Superior temporal gyrus (tissue), 1 donor: Measurements from ENCODE around the gene SPINK13.
"Not testable (repeated sequence)": the region's sequence is repeated elsewhere in the genome, so short reads cannot be mapped to it uniquely, and the experiment has no call there.

Source experiments
- DNase-seq: peaks from one replicate; pipeline ENCODE4 v3.0.0-alpha.2; 2016; ENCODE audit errors: extremely low spot score

The SPINK13 gene

DNA sequence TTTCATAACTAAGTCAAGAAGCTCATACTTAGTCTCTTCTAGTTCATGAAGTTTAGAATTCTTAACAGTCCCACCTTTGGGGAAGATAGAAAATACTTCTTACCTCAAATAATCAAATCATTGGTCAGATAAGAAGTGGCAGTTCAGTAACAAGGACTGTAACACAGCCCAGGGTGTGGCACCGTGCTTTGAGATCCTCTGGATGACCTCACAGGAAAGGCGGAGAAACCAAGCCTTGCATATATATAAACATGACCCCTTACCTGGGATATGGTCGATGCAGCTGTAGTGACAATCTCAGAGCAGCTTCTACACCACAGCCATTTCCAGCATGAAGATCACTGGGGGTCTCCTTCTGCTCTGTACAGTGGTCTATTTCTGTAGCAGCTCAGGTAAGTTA is 43.6 kb downstream of the SPINK13 start, which contains the start of gene SPINK7:
Gene SPINK7 (plus strand): TSS at position 271 of the 400 bp plus-strand sequence. CDS start 61 bp downstream, at position 332.
- DNase-seq: no peak

DNA sequence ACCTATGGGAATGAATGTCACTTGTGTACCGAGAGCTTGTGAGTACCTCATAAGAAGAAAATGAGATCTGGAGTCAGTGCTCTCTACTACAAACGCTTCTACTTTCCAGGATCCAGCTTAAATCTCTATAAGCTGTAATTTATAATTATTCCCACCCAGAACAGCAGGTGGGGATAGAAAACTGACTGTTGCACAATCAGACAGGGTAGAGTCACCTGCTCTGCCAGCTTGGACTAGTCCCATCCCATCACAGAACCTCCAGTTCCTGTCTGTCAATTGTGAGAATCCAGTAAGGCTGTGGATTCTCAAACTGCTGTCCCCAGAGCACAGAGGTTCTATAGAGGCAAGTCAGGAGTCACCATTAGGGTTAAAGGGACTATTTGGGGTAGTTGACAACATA is 45.6 kb downstream of the SPINK13 start:
- no peak for DNase-seq

DNA sequence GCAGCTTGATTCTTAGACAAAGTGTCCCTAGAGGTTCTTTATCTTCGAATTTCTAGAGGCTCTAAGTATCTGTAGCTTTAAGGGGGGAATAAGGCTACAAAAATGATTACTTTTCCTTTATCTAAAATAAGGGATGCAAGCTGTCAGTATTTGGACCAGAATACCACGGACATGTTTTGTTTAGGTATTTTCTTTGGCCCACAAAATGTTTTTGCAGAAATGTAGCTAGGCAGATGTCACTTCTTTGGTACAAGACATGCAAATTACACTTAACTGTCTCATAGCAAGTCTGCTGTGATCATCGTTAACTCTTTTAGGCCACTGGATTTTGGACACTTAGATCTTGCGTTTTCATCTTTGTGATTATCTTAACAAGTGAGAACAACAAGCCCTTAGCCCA is 46.1 kb downstream of the SPINK13 start:
- no peak for DNase-seq

DNA sequence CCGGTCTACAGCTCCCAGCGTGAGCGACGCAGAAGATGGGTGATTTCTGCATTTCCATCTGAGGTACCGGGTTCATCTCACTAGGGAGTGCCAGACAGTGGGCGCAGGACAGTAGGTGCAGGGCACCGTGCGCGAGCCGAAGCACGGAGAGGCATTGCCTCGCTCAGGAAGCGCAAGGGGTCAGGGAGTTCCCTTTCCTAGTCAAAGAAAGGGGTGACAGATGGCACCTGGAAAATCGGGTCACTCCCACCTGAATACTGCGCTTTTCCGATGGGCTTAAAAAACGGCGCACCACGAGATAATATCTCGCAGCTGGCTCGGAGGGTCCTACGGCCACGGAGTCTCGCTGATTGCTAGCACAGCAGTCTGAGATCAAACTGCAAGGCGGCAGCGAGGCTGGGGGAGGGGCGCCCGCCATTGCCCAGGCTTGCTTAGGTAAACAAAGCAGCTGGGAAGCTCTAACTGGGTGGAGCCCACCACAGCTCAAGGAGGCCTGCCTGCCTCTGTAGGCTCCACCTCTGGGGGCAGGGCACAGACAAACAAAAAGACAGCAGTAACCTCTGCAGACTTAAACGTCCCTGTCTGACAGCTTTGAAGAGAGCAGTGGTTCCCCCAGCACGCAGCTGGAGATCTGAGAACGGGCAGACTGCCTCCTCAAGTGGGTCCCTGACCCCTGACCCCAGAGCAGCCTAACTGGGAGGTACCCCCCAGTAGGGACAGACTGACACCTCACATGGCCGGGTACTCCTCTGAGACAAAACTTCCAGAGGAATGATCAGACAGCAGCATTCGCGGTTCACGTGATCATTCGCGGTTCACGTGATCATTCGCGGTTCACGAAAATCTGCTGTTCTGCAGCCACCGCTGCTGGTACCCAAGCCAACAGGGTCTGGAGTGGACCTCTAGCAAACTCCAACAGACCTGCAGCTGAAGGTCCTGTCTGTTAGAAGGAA is 51.7 kb downstream of the SPINK13 start:
- not testable (repeated sequence) for DNase-seq

DNA sequence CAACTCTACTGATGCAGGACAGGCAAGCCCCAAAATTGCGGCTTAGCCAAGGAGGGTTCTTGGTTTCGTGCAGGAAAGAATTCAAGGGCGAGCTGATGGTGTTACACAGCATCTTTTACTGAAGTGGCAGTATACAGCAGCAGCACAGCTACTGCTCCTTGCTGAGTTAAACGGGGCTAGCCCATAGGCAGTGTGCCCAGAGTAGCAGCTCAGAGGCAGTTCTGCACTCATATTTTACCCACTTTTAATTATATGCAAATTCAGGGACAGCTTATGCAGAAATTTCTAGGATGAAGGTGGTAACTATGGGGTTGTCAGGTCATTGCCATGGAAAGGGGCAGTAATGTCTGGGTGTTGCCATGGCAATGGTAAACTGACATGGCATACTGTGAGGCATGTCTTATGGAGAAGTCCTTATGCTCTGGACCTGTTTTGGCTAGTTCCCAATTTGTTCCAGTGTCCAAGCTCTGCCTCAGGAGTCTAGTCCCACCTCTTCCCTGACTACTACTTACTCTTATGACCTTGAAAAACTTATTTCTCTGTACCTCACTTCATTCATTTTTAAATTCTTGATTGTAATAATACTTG is 64.8 kb downstream of the SPINK13 start:
- no peak for DNase-seq

DNA sequence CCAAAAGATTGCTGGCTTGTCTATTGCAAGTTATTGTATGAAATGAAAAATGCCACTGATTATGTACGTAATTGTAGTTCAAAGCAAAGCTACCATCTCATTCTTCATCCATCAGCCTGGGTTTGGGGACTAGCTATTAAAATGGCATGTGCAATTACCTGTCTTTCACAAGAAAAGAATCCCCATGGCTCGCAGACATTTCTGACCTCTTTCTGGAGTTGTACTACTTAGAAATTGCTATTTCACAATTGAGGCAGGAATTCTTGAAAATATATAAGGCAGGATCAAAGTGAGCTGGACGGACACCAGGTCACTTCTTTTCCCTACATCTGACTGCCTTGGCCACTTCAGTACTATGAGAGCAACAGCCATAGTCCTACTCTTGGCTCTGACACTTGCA is 66.7 kb downstream of the SPINK13 start, which contains the start of gene SPINK9:
Gene SPINK9 (plus strand): TSS at position 301 of the 400 bp plus-strand sequence. CDS start 55 bp downstream, at position 356.
- no peak for DNase-seq
